GM18511 (cell line): ENCODE results near the gene BPTF.
A peak's percentile ranks its signal among the peaks of the same experiment; 100 is the strongest.
"Not testable (repeated sequence)": the region's sequence is repeated elsewhere in the genome, so short reads cannot be mapped to it uniquely, and the experiment has no call there.

Experiments used
- ATAC-seq: cut with Tn5 transposase; IDR thresholded peaks from one replicate; pipeline ENCODE4 v1.9.1; 2021; ENCODE audit warnings: mild to moderate bottlenecking, moderate library complexity; ENCODE audit not compliant: unreplicated experiment

Gene BPTF

GRCh38 chr17:67963145-67963572 is 137.9 kb downstream of the BPTF start:
- peak; percentile 64 for ATAC-seq

GRCh38 chr17:67970783-67971182 is 145.5 kb downstream of the BPTF start:
- ATAC-seq = no peak

DNA sequence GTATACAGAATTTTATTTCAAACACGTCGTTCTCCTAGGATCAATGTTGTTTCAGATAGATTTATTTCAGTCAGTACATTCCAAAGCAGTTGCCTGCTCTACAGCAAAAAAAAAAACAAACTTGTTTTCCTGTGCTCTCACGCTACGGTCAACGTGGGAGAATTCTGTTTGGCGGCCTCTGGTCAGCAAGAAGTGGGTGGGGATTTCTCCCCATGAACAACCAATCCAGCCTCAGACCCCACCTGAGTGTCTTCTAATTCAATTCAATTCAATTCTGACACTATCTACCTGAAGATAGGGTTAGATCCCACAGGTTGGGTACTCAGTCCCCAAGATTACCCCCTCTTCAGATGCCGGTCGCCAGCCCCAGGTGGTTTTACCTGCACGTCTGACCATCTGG is 148.9 kb downstream of the BPTF start:
- no peak for ATAC-seq

DNA sequence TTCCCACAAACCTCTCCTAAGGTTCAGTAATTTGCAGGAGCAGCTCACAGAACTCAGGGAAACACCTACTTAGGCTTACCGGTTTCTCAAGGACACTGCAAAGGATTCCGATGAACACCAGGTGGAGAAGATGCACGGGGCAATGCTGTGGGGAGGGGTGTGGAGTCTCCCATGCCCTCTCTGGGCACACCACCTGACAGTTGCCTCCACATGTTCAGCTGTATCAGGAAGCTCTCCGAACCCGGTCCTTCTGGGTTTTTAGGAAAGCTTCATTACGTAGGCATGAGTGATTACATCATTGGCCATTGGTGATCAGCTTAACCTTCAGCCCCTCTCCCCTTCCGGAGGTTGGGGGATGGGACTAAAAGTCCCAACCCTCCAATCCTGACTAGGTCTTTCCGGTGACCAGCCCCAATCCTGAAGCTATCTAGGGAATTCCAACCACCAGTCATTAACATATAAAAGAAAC is 149.3 kb downstream of the BPTF start:
- ATAC-seq = no peak

DNA sequence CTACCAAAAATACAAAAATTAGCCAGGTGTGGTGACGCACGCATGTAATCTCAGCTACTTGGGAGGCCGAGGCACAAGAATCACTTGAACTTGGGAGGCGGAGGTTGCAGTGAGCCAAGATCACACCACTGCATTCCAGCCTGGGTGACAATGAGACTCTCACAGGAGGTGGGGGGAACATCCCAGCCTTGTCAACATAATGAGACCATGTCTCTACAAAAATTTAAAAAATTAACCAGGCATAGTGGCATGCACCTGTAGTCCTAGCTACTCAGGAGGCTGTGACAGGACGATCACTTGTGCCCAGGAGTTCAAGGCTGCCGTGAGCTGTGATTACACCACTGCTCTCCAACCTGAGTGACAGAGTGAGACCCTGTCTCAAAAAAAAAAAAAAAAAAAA is 151.0 kb downstream of the BPTF start:
- ATAC-seq = not testable (repeated sequence)

GRCh38 chr17:67980456-67980855 is 155.2 kb downstream of the BPTF start:
- no peak for ATAC-seq

GRCh38 chr17:67980883-67981282 is 155.6 kb downstream of the BPTF start:
- ATAC-seq = not testable (repeated sequence)

- ATAC-seq = no peak
Measured at GRCh38 chr17:67982034-67982640, 156.8 kb downstream of the BPTF start.

- no peak for ATAC-seq
Measured at GRCh38 chr17:67982686-67983382, 157.5 kb downstream of the BPTF start.

DNA sequence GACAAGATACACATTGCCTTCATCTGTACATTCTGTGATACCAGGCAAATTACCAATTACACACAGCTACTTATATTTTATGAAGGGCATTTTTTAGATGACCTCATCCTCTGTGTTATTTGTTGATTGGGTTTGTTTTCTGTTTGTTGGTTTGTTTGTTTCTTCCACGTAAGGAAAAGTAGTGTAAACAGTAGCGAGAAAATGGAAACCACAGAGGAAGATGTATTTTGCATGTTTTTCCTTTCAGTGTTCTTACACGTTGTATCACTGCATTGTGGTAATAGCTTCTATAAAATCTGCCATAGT is 158.0 kb downstream of the BPTF start:
- no peak for ATAC-seq

GRCh38 chr17:67990909-67991308 is 165.6 kb downstream of the BPTF start:
- no peak for ATAC-seq

DNA sequence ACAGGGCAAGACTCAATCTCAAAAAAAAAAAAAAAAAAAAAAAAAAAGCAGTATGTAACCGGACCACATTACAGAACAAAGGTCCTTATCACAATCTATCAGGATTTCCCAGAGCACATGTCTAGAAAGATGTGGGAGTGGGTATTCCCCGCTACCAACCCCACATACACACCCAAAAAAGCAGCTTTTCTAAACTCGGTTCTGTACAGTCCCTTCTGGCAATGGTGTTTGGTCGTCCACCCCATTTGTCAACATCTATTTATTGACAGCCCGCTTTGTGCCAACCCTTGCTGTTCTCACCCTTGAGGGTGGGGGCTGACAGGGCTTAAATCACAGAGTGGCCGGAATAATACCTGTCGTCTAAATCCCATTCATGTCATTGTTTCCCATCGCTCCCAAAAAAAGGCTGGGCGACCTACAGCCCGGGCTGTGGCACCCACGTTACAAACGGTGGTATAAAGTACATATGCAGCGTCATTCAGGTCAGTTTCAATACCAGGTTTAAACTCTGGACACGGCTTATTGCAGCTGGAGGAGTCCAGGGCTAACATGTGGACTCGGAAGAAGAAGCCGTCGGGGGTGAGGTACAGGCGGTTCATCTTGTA is 167.3 kb downstream of the BPTF start:
- ATAC-seq = peak; percentile 4

- ATAC-seq = peak; percentile 79
Measured at GRCh38 chr17:67993153-67993997, 168.1 kb downstream of the BPTF start.

GRCh38 chr17:67993998-67994361 is 168.7 kb downstream of the BPTF start:
- ATAC-seq = no peak

- ATAC-seq = no peak
Measured at GRCh38 chr17:67994817-67995569, 169.7 kb downstream of the BPTF start.

GRCh38 chr17:67995570-67996263 is 170.4 kb downstream of the BPTF start:
- ATAC-seq = no peak

- ATAC-seq = not testable (repeated sequence)
Measured at GRCh38 chr17:67996301-67997171, 171.2 kb downstream of the BPTF start, which contains the start of gene C17orf58. C17orf58 (minus strand) TSS chr17:67996469; CDS start chr17:67996198, 271 bp downstream.

GRCh38 chr17:67998466-67998865 is 173.2 kb downstream of the BPTF start:
- no peak for ATAC-seq

DNA sequence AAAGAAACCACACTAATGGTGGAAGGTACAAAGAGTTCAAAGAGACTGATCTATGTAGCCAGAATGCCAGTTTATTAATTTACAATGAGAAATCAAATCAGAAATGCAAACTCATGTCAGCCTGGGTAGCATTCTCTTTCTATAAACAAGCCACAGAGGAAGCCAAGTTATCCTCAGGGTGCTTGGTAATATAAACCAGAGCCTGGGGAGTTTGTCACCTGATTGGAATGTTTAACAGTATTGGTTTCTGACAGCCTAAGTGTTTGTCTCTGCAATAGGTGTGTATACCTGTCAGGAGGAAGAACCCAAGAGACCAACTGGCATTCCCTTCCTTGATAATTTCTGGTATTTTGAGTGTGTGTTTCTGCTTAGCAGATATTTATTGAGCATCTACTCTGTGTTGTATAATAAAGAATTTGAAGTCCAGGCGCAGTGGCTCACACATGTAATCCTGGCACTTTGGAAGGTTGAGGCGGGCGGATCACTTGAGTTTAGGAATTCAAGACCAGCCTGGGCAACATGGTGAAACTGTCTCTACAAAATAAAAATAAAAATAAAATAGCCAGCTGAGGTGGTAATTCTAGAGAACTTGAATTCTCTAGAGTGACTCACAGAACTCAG is 174.1 kb downstream of the BPTF start:
- no peak for ATAC-seq
